Measurements from ENCODE around the gene C5orf63.

GRCh38 chr5:127038550-127038949, 34.8 kb downstream of the C5orf63 start:
- TF ChIP-seq CTCF (IDR thresholded peaks at IDR 0.05; ENCODE audit: low read depth, low read length) = no peak
- no peak for TF ChIP-seq EZH2phosphoT487 (IDR thresholded peaks at IDR 0.05; ENCODE audit: low read depth)

All from OCI-LY3 (cell line).